Kidney (tissue), 14 donors: ENCODE data around the gene ALDH1A3. TPM values are rescaled to one million over a fixed set of nuclear protein-coding genes. Genes with fewer than 3 reads are reported as not detected.

ENCODE experiments used
- DNase-seq, 5 donors: peaks; one replicate each; pipeline ENCODE4 v3.0.0-alpha.2; 2013 to 2020
- FAIRE-seq: peaks from 2 replicates; lab custom pipeline; 2012; peaks lifted over from hg19 to GRCh38; lab: Jason Lieb, UNC
- H3K27ac ChIP-seq, 2 donors: one replicate each; pipeline ENCODE4 v1.7.0; 2013; ENCODE audit warnings: low read depth in 2 of 2, low read length in 2 of 2, inconsistent platforms in 1 of 2
- H3K27me3 ChIP-seq: one replicate; pipeline ENCODE4 v1.7.1; 2013; ENCODE audit warnings: low read length, inconsistent platforms; ENCODE audit not compliant: control insufficient read depth, insufficient read depth
- H3K36me3 ChIP-seq, 3 donors: one replicate each; pipeline versions ENCODE4 v1.7.0 to v1.7.1; 2013; ENCODE audit warnings: low read length in 3 of 3, control low read depth in 1 of 3, inconsistent platforms in 1 of 3; ENCODE audit not compliant: insufficient read depth in 3 of 3, control insufficient read depth in 2 of 3
- H3K4me1 ChIP-seq, 3 donors: one replicate each; pipeline versions ENCODE4 v1.7.0 to v1.7.1; 2013; ENCODE audit warnings: low read length in 3 of 3, inconsistent platforms in 1 of 3, low read depth in 1 of 3; ENCODE audit not compliant: control insufficient read depth in 2 of 3, insufficient read depth in 2 of 3
- H3K4me3 ChIP-seq, 3 donors: one replicate each; pipeline versions ENCODE4 v1.7.0 to v1.8.1; 2013; ENCODE audit warnings: low read length in 3 of 3, control low read depth in 1 of 3, inconsistent platforms in 1 of 3
- H3K9ac ChIP-seq, 3 donors: one replicate each; pipeline versions ENCODE4 v1.7.0 to v1.7.1; 2013; ENCODE audit warnings: low read length in 3 of 3, control low read depth in 1 of 3, inconsistent platforms in 1 of 3
- H3K9me3 ChIP-seq, 3 donors: one replicate each; pipeline versions ENCODE4 v1.7.0 to v1.7.1; 2013; ENCODE audit warnings: low read length in 3 of 3, control low read depth in 1 of 3, inconsistent platforms in 1 of 3; ENCODE audit not compliant: control insufficient read depth in 2 of 3, insufficient read depth in 1 of 3
- CTCF ChIP-seq: IDR thresholded peaks from 3 replicates; pipeline ENCODE4 v1.5.1; 2012; ENCODE audit warnings: mild to moderate bottlenecking, moderate library complexity, borderline replicate concordance; ENCODE audit not compliant: insufficient read depth; ENCODE audit errors: extremely low read depth
- intact Hi-C: fragments of 100-400 bp; cut with DNase I; formaldehyde crosslinking; loops from one replicate; pipeline ENCODE4 v1.11.1; 2022
- polyA plus RNA-seq: library from polyadenylated mRNA; stranded (reverse); fragments of 350-450 nt; fragmentation: Illumina TruSeq; extraction: RNeasy Lipid Tissue Mini Kit (QIAGEN cat#74804); gene quantifications from one replicate; pipeline ENCODE4 v1.2.3, GENCODE V29; 2014; ENCODE audit warnings: low read depth, low replicate concordance; ENCODE audit not compliant: insufficient read depth
- total RNA-seq: library from RNA; stranded (reverse); fragmentation: NEBNext Ultra II Directional; extraction: Animal tissue kit (Norgen Biotek cat#: 25700); gene quantifications from one replicate; pipeline ENCODE4 v1.2.1, GENCODE V29; 2021
- donor health status: control.
- donor health status: control.
- donor health status: control.
- donor health status: control.
- donor health status: control.
- donor health status: DM: yes; HTN: yes; CAD: no.
- donor health status: Normal renal cell carcinoma (clear cell type).

Gene ALDH1A3
- total and polyA plus RNA-seq, 2 donors from 2014 or later: 5.4 to 19.6 TPM

- Histone ChIP-seq H3K27me3 (peaks cover 3% of the 10 kb centered on the region), H3K36me3 (no peaks in the 10 kb centered on the region), H3K4me3 (no peak overlapping the region), H3K27ac (no peak overlapping the region), H3K9ac (no peak overlapping the region), H3K9me3 (no peaks in the 10 kb centered on the region), H3K4me1 (peaks cover 0 to 3% (median 0%) of the 10 kb centered on the region in 3 donors)
- FAIRE-seq (no peak), DNase-seq (no peak)
- intact Hi-C loops: no loop called here
- no peak for TF ChIP-seq CTCF
Observed at GRCh38 chr15:100885116-100885515, 5.5 kb downstream of the ALDH1A3 start.

GRCh38 chr15:100885811-100886210, 6.2 kb downstream of the ALDH1A3 start:
- Histone ChIP-seq H3K27me3 (peaks cover 3% of the 10 kb centered on the region), H3K9ac (no peak overlapping the region), H3K4me3 (no peak overlapping the region), H3K27ac (no peak overlapping the region), H3K9me3 (no peaks in the 10 kb centered on the region), H3K4me1 (peaks cover 0 to 3% (median 0%) of the 10 kb centered on the region in 3 donors), H3K36me3 (no peaks in the 10 kb centered on the region)
- DNase-seq: no peak
- intact Hi-C loops: no loop called here
- no peak for FAIRE-seq
- no peak for TF ChIP-seq CTCF

- FAIRE-seq: no peak
- no peaks in the 10 kb centered on the region for H3K36me3 ChIP-seq
- no peak overlapping the region for H3K4me3 ChIP-seq
- no peaks in the 10 kb centered on the region for H3K27me3 ChIP-seq
- no peak for TF ChIP-seq CTCF
- no peak overlapping the region for H3K9ac ChIP-seq
- DNase-seq: peak in 1 of 5 donors; percentile 36
- H3K27ac ChIP-seq: no peak overlapping the region
- peaks cover 0 to 3% (median 0%) of the 10 kb centered on the region in 3 donors for H3K4me1 ChIP-seq
- H3K9me3 ChIP-seq: no peaks in the 10 kb centered on the region
- intact Hi-C loops: no loop called here
Observed at GRCh38 chr15:100887211-100887913, 7.7 kb downstream of the ALDH1A3 start.
